ENCODE measurements around the gene HOOK2.
"Not testable (repeated sequence)": the region's sequence is repeated elsewhere in the genome, so short reads cannot be mapped to it uniquely, and the experiment has no call there.

HOOK2 gene

GRCh38 chr19:12754465-12755196 lies 20.7 kb downstream of the HOOK2 start:
- no peak for DNase-seq (ENCODE audit: low spot score)

GRCh38 chr19:12752056-12752781 lies 23.1 kb downstream of the HOOK2 start:
- no peak for DNase-seq (ENCODE audit: low spot score)

- DNase-seq (ENCODE audit: low spot score), result no peak
Observed at GRCh38 chr19:12751635-12752034, 23.7 kb downstream of the HOOK2 start, which contains the start of gene BEST2. TSS of gene BEST2 (plus strand) at chr19:12751791. CDS start at chr19:12752593, 802 bp downstream.

- no peak for DNase-seq (ENCODE audit: low spot score)
Observed at GRCh38 chr19:12750851-12751250, 24.5 kb downstream of the HOOK2 start.

GRCh38 chr19:12749938-12750521 lies 25.3 kb downstream of the HOOK2 start:
- no peak for DNase-seq (ENCODE audit: low spot score)

DNA sequence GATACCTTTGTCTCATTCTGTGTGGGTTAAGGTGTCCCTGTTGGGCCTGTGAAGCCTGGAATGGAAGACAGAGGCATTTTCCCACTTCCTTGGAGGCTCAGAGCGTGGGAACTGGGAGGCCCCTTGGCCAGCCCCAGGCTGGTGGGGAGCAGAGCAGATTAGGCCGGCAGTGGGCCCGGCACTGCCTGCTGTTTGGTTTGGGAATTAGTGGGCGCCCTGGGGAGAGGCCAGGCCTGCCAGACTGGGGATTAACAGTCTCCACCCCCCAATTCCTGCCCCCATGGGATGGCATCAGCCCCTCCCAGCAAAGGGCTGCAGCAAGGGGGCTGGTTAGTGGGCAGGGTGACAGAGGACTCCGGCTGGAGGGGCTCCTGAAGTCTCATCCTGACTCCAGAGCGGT lies 26.9 kb downstream of the HOOK2 start:
- DNase-seq (ENCODE audit: low spot score), result no peak

GRCh38 chr19:12745166-12745897 lies 30.0 kb downstream of the HOOK2 start:
- DNase-seq (ENCODE audit: low spot score), result no peak

DNA sequence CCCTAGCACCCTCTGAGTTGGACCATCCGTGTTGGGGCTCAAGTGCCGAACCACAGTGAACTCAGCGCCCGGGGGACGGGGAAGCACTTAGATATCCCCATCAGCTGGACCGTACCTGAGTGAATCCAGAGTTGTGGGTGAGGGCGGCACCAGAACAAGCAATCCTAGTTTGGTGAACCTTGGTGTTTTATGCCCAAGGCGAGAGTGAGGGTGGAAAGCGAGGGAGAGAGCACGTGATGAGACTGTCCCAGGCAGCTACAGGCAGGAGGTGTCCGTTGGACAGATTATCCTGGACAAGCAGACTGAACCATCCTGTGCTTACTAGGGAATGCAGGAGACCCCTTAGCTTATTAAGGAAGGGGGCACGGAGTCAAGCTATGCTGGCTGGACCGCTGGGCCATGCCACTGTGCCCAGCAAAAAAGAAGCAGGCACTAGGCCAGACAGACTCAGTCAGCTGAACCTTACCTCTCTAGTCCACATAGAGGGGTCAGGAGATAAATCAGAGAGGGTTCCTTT lies 37.5 kb downstream of the HOOK2 start:
- no peak for DNase-seq (ENCODE audit: low spot score)

DNA sequence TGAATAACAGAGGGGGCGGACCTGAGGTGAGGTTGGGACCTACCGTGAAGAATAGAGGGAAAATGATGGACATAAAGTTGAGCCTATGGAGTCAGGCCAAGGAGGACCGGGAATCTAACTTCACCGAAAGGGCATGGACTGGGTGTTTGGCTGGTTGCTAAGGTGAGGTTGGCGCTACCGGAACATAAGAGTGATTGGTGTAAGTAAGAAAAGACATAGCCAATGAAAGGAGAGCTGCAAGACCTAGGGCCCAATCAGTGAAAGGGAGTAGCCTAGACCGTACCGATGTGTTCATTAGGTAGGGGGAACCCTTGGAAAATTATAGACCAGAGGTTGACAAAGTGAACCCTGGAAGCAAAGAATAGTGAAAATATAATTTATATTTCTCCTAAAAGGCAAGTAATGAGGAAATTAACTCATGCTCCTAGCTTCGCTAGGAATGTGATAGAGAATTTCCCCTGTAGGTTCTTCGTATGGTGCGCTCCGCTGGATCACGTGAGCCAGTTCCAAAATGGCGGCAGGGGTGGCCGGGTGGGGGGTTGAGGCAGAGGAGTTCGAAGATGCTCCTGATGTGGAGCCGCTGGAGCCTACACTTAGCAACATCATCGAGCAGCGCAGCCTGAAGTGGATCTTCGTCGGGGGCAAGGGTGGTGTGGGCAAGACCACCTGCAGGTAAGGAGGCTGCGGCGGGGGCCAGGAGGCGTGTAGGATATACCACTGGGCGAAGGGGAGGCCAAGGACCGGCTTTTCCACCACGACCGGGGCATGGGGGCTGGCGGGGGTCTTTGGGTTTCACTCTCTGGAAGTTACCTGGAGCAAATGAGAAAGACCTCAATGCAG lies 38.1 kb downstream of the HOOK2 start, which contains the start of gene GET3:
Gene GET3, plus strand, starts transcription at position 503 of the 840 bp plus-strand sequence. Its CDS starts 9 bp downstream, at position 512.
- peak; percentile 95 for DNase-seq (ENCODE audit: low spot score)

DNA sequence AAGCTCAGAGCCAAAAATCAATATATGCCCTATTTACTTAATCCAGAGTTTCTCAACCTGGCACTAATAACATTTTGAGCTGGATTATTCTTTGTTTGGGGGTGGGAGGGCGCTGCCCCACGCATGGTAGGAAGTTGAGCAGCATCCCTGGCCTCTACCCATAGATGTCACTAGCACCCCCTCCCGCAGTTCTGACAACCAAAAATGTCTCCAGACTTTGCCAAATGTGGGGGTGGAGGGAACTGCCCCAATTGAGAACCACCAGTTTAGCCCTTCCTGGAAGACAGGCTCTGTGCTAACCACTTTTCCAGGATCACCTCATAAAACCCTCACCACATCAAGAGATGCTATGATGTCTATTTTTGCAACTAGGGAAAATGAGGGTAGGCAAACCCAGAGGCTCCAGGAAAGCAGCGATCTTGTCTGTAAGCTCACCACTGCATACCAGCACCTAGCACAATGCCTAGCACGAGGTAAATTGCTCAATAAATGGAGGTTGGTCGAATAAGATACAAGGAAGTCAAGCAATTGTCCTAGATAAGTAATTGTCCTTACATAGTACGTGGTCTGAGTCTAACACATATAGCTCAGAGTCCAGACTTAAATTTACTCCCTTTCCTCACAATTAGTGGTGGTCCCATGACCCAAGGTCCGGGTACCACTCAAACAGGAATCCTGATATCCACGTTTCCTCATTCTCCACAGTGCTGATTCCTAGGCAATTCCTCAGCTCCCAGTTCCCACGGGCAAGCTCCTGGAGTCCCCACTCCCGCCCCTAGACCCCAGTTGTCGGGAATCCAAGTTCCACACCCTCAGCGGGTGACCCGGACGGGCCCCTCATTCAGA lies 41.8 kb downstream of the HOOK2 start:
- DNase-seq (ENCODE audit: low spot score), result peak; percentile 75

DNA sequence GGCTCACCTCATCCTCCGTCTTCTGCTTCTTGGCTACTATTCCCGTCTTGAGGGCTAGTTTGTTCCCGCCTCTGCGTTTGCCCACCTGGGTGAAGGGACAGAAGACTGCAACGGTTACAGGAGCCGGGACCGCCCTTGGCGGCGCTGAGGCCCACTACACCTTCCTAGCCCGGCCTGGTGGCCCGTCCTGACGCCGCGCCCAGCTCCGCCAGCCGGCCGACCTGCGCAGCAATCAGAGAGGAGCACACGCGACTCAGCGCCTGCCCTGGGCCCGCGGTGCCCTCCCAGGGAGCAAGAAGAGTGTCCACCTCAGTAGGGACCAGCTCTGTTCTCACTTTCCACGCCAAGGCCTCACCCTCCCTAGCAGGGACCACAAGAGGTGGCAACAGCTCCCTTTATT lies 44.0 kb downstream of the HOOK2 start:
- DNase-seq (ENCODE audit: low spot score), result no peak

GRCh38 chr19:12730064-12730463 lies 45.3 kb downstream of the HOOK2 start:
- DNase-seq (ENCODE audit: low spot score), result no peak

GRCh38 chr19:12727745-12728433 lies 47.5 kb downstream of the HOOK2 start:
- DNase-seq (ENCODE audit: low spot score), result no peak

GRCh38 chr19:12726988-12727316 lies 48.4 kb downstream of the HOOK2 start:
- DNase-seq (ENCODE audit: low spot score), result no peak

- not testable (repeated sequence) for DNase-seq (ENCODE audit: low spot score)
Observed at GRCh38 chr19:12725612-12726011, 49.7 kb downstream of the HOOK2 start.

- peak; percentile 65 for DNase-seq (ENCODE audit: low spot score)
Observed at GRCh38 chr19:12723641-12724426, 51.5 kb downstream of the HOOK2 start, which contains the start of gene TNPO2. TSS of gene TNPO2 (minus strand) at chr19:12723932. CDS start at chr19:12720977, 2,955 bp downstream.

GRCh38 chr19:12723381-12723640 lies 52.0 kb downstream of the HOOK2 start:
- no peak for DNase-seq (ENCODE audit: low spot score)

DNA sequence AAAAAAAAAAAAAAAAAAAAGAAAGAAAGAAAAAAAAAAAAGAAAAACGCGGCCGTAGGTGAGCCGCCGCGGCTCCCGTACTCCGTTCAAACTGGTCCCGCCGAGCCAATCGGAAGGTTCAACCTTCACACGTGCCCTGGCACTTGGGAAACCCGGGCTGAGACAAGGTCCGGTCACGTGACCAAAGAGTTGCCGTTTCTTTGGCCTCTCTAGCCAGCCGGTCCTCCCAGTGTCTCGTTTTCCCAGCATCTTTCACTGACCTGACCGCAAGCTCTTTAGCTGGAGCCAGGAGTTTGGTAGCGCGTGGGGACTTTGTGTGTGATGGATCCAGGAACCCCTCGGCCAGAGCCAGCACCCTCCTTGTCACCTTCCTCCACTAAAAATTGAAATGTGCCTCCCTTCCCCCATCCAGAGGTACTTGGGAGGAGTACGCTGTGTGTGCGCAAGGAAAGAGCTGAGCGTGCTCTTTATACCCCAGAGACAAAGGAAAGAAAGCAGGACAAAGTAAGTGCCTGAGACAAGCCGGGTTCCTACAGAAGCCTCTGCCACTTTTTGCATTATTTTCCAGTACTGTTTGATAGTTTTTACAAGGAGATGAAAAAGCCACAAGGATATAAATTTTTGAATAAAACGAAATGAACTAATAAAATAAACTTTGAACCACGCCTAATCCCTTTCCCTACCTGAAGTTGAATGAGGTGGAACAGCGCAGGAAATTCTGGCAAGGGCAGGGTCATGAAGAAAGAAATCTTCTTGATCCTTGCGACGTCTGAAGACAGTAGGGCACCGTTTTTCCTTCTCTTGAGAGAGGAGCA lies 52.6 kb downstream of the HOOK2 start:
- peak; percentile 97 for DNase-seq (ENCODE audit: low spot score)
